ENCODE results near the gene GSTK1. TPM values are rescaled to one million over a fixed set of nuclear protein-coding genes. Genes with fewer than 3 reads are reported as not detected.
A peak's percentile ranks its signal among the peaks of the same experiment; 100 is the strongest.

Gene GSTK1
- total RNA-seq, 5 donors from 2014 or later (not counting 1 experiment from before 2014, with no cell fraction given), result 347 to 524 (median 406) TPM

DNA sequence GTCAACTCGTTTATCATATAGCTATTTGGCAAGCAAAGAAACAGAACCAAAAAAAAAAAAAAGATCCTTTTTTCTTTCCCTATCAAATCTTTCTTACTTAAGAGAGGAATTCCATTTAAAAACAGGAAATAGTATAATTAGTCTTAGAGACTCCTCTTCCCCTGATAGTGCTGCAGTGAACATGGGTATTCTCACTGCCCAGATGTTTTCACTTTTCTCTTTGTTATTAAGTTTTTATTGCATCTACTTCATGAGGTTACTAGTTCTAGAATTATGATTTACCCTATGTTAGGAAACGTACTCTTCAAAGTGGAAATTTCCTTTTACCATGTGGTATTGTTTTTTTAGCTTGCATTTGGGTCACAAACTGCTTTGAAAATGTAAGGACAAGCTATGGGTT, 33.4 kb downstream of the GSTK1 start:
- Histone ChIP-seq H3K27me3 (replicated peaks in 1 of 2; ENCODE audit: control insufficient read depth in 2 of 2, extremely low read depth in 1 of 2, insufficient read depth in 2 of 2, low read length in 1 of 2) (no peaks in the 10 kb centered on the region), H3K9me3 (no peaks in the 10 kb centered on the region), H3K4me3 (ENCODE audit: control insufficient read depth in 1 of 2, extremely low read depth in 1 of 2, low read length in 1 of 2) (no peak overlapping the region), H3K27ac (ENCODE audit: low read length) (no peak overlapping the region), H3K36me3 (ENCODE audit: control insufficient read depth in 2 of 2, extremely low read depth in 1 of 2, insufficient read depth in 1 of 2, low read length in 1 of 2) (peaks cover 19 to 90% of the 10 kb centered on the region in 2 donors), H3K4me1 (ENCODE audit: control insufficient read depth in 1 of 2, extremely low read depth in 1 of 2, insufficient read depth in 2 of 2, low read length in 2 of 2) (peaks cover 7 to 10% of the 10 kb centered on the region in 2 experiments)
- ChIA-PET CTCF (interaction anchor here (0.6 to 6.3 kb wide), 11 partner anchors 8 to 203 kb away, joined by 3 to 98 read pairs (median 4); no protein-coding TSS in a partner anchor), POLR2A (interaction anchor here in 1 of 2 donors (0.9 kb wide), 1 partner anchor 56 kb away, joined by 4 read pairs; no protein-coding TSS in a partner anchor)
- Mint-ChIP-seq H3K36me3 (peaks cover 82% of the 10 kb centered on the region), H3K27me3 (no peaks in the 10 kb centered on the region), H3K9me3 (no peaks in the 10 kb centered on the region), H3K4me1 (peaks cover 46 to 60% (median 60%) of the 10 kb centered on the region in 3 donors), H3K4me3 (no peak overlapping the region), H3K27ac (peak overlapping the region; percentile 60 to 83)
- ATAC-seq (replicated peaks in 1 of 4) (no peak), DNase-seq (no peak)
- no CpG with 5 or more reads among the region's 2 CpGs for WGBS (ENCODE audit: insufficient coverage)

- WGBS (ENCODE audit: insufficient coverage), result 91% methylated on average over 1 of the region's 2 CpGs
- H3K36me3 ChIP-seq (ENCODE audit: control insufficient read depth in 2 of 2, extremely low read depth in 1 of 2, insufficient read depth in 1 of 2, low read length in 1 of 2), result peaks cover 15 to 89% of the 10 kb centered on the region in 2 donors
- Mint-ChIP-seq H3K36me3 (peaks cover 84% of the 10 kb centered on the region), H3K4me1 (peaks cover 45 to 49% (median 48%) of the 10 kb centered on the region in 3 donors), H3K4me3 (no peak overlapping the region), H3K27ac (peak overlapping the region; percentile 77 to 79), H3K27me3 (no peaks in the 10 kb centered on the region), H3K9me3 (no peaks in the 10 kb centered on the region)
- no peak overlapping the region for H3K27ac ChIP-seq (ENCODE audit: low read length)
- H3K9me3 ChIP-seq, result no peaks in the 10 kb centered on the region
- no peak overlapping the region for H3K4me3 ChIP-seq (ENCODE audit: control insufficient read depth in 1 of 2, extremely low read depth in 1 of 2, low read length in 1 of 2)
- ChIA-PET CTCF (interaction anchor here (0.6 to 6.3 kb wide), 40 partner anchors 8 to 128 kb away, joined by 3 to 98 read pairs (median 4); partner anchors contain the start of genes CASP2 (in 2 of the 2), GSTK1 (in 2 of the 2) and TAS2R40 (in 1 of the 2)), POLR2A (interaction anchor here in 1 of 2 donors (1.1 kb wide), 1 partner anchor 30 kb away, joined by 3 read pairs; no protein-coding TSS in a partner anchor)
- no peak for DNase-seq
- peaks cover 7 to 10% of the 10 kb centered on the region in 2 experiments for H3K4me1 ChIP-seq (ENCODE audit: control insufficient read depth in 1 of 2, extremely low read depth in 1 of 2, insufficient read depth in 2 of 2, low read length in 2 of 2)
- H3K27me3 ChIP-seq (replicated peaks in 1 of 2; ENCODE audit: control insufficient read depth in 2 of 2, extremely low read depth in 1 of 2, insufficient read depth in 2 of 2, low read length in 1 of 2), result no peaks in the 10 kb centered on the region
- no peak for ATAC-seq (replicated peaks in 1 of 4)
Observed at GRCh38 chr7:143299346-143299745, 36.1 kb downstream of the GSTK1 start.

GRCh38 chr7:143299840-143300239, 36.6 kb downstream of the GSTK1 start:
- Histone ChIP-seq H3K4me3 (ENCODE audit: control insufficient read depth in 1 of 2, extremely low read depth in 1 of 2, low read length in 1 of 2) (no peak overlapping the region), H3K36me3 (ENCODE audit: control insufficient read depth in 2 of 2, extremely low read depth in 1 of 2, insufficient read depth in 1 of 2, low read length in 1 of 2) (peaks cover 15 to 89% of the 10 kb centered on the region in 2 donors), H3K27ac (ENCODE audit: low read length) (no peak overlapping the region), H3K4me1 (ENCODE audit: control insufficient read depth in 1 of 2, extremely low read depth in 1 of 2, insufficient read depth in 2 of 2, low read length in 2 of 2) (peaks cover 10% of the 10 kb centered on the region in 2 experiments), H3K27me3 (replicated peaks in 1 of 2; ENCODE audit: control insufficient read depth in 2 of 2, extremely low read depth in 1 of 2, insufficient read depth in 2 of 2, low read length in 1 of 2) (no peaks in the 10 kb centered on the region), H3K9me3 (no peaks in the 10 kb centered on the region)
- ChIA-PET POLR2A (interaction anchor here in 1 of 2 donors (1.1 kb wide), 1 partner anchor 30 kb away, joined by 3 read pairs; no protein-coding TSS in a partner anchor), CTCF (interaction anchor here (0.5 to 6.3 kb wide), 42 partner anchors 8 to 300 kb away, joined by 3 to 98 read pairs (median 4); partner anchors contain the start of genes CASP2 (in 2 of the 2), GSTK1 (in 2 of the 2) and TAS2R40 (in 1 of the 2))
- Mint-ChIP-seq H3K4me3 (no peak overlapping the region), H3K9me3 (no peaks in the 10 kb centered on the region), H3K27ac (peak overlapping the region; percentile 77 to 79), H3K36me3 (peaks cover 84% of the 10 kb centered on the region), H3K27me3 (no peaks in the 10 kb centered on the region), H3K4me1 (peaks cover 42 to 45% (median 45%) of the 10 kb centered on the region in 3 donors)
- 48% methylated on average over 6 of the region's 8 CpGs for WGBS (ENCODE audit: insufficient coverage)
- ATAC-seq (replicated peaks in 1 of 4), result peak; percentile 94 to 99 (median 98)
- DNase-seq, result peak; percentile 29 to 78 (median 62)

DNA sequence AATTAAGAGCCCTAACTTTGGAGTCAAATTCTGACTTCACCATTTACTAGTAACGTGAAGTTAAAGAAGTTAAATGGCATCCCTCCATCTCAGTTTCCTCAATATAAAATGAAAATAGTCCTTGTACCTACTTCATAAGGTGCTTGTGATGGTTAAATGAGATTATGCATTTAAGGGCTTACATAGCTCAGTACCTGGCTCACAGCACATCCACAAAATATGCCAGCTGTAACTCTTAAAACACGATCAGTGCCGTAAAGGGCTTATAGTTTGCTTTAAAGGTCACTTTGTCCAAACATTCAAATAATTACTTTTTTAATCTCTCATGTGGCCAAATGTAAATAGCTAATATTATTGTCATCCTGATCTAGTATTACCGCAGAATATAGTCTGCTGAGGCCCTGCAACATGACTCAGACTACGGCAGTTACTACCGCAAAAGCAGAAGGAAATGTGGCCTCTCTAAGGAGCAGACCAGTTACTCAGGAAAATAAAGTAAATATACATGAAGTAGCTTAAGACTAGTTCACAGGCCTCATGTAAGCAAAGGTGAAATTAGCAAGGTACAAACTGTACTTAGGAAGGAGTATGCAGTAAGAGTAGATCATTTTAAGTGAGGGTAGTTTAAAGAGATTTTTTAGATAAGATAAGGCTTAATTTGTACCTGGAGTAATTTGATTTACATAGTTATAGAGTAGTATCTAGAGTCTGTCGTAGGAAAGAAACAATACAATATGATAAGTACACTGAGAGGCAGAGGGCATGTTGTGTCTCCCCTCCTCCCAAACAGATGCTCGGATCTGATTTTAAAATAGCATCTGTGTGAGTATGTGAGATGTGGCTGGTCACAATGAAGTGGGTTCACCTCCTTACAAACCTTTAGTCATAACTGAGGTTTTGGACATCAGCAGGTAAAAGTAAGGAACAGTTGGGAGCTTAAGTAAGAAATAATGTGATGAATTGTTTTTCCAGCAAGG, 38.0 kb downstream of the GSTK1 start:
- 90% methylated on average over 3 of the region's 8 CpGs for WGBS (ENCODE audit: insufficient coverage)
- Histone ChIP-seq H3K4me1 (ENCODE audit: control insufficient read depth in 1 of 2, extremely low read depth in 1 of 2, insufficient read depth in 2 of 2, low read length in 2 of 2) (peaks cover 2 to 13% of the 10 kb centered on the region in 2 experiments), H3K9me3 (no peaks in the 10 kb centered on the region), H3K4me3 (ENCODE audit: control insufficient read depth in 1 of 2, extremely low read depth in 1 of 2, low read length in 1 of 2) (no peak overlapping the region), H3K36me3 (ENCODE audit: control insufficient read depth in 2 of 2, extremely low read depth in 1 of 2, insufficient read depth in 1 of 2, low read length in 1 of 2) (peaks cover 8 to 87% of the 10 kb centered on the region in 2 donors), H3K27ac (ENCODE audit: low read length) (no peak overlapping the region), H3K27me3 (replicated peaks in 1 of 2; ENCODE audit: control insufficient read depth in 2 of 2, extremely low read depth in 1 of 2, insufficient read depth in 2 of 2, low read length in 1 of 2) (no peaks in the 10 kb centered on the region)
- CTCF ChIA-PET, result interaction anchor here (0.6 to 6.3 kb wide), 14 partner anchors 8 to 114 kb away, joined by 3 to 98 read pairs (median 4); partner anchors contain the start of gene GSTK1 (in 1 of the 2)
- Mint-ChIP-seq H3K4me1 (peaks cover 41 to 43% (median 41%) of the 10 kb centered on the region in 3 donors), H3K27me3 (no peaks in the 10 kb centered on the region), H3K9me3 (no peaks in the 10 kb centered on the region), H3K4me3 (no peak overlapping the region), H3K27ac (peak overlapping the region in 1 of 2 donors; percentile 6), H3K36me3 (peaks cover 84% of the 10 kb centered on the region)
- POLR2A ChIA-PET, result no interaction called here
- ATAC-seq (replicated peaks in 1 of 4) (no peak), DNase-seq (no peak)

DNA sequence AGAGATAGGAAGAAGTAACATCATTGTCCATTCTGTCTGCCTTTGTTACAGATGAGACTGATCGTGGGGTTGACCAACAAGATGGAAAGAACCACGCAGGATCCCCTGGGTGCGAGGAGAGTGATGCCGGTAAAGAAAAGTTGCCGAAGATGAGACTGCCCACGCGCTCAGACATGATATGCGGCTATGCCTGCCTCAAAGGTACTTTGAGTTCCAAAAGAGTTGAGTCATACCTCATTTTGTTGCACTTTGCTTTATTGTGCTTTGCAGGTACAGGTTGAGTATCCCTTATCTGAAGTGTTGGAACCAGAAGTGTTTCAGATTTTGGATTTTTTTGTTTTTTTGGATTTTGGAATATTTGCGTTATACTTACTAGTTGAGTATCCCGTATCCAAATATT, 40.5 kb downstream of the GSTK1 start:
- Mint-ChIP-seq H3K4me3 (no peak overlapping the region), H3K27ac (no peak overlapping the region), H3K9me3 (no peaks in the 10 kb centered on the region), H3K4me1 (peaks cover 31 to 41% (median 38%) of the 10 kb centered on the region in 3 donors), H3K27me3 (no peaks in the 10 kb centered on the region), H3K36me3 (peaks cover 85% of the 10 kb centered on the region)
- H3K4me1 ChIP-seq (ENCODE audit: control insufficient read depth in 1 of 2, extremely low read depth in 1 of 2, insufficient read depth in 2 of 2, low read length in 2 of 2), result peaks cover 0 to 13% of the 10 kb centered on the region in 2 experiments
- no peak overlapping the region for H3K4me3 ChIP-seq (ENCODE audit: control insufficient read depth in 1 of 2, extremely low read depth in 1 of 2, low read length in 1 of 2)
- CTCF ChIA-PET, result interaction anchor here (0.6 to 3.4 kb wide), 4 partner anchors 43 to 363 kb away, joined by 3 to 35 read pairs (median 16); no protein-coding TSS in a partner anchor
- POLR2A ChIA-PET, result no interaction called here
- no peak overlapping the region for H3K27ac ChIP-seq (ENCODE audit: low read length)
- peaks cover 4 to 86% of the 10 kb centered on the region in 2 donors for H3K36me3 ChIP-seq (ENCODE audit: control insufficient read depth in 2 of 2, extremely low read depth in 1 of 2, insufficient read depth in 1 of 2, low read length in 1 of 2)
- H3K27me3 ChIP-seq (replicated peaks in 1 of 2; ENCODE audit: control insufficient read depth in 2 of 2, extremely low read depth in 1 of 2, insufficient read depth in 2 of 2, low read length in 1 of 2), result no peaks in the 10 kb centered on the region
- WGBS (ENCODE audit: insufficient coverage), result 96% methylated on average over 8 of the region's 10 CpGs
- no peaks in the 10 kb centered on the region for H3K9me3 ChIP-seq
- ATAC-seq (replicated peaks in 1 of 4), result no peak
- no peak for DNase-seq

- Mint-ChIP-seq H3K27me3 (no peaks in the 10 kb centered on the region), H3K36me3 (peaks cover 79% of the 10 kb centered on the region), H3K27ac (peak overlapping the region; percentile 59 to 76), H3K9me3 (no peaks in the 10 kb centered on the region), H3K4me3 (no peak overlapping the region), H3K4me1 (peaks cover 26 to 33% (median 32%) of the 10 kb centered on the region in 3 donors)
- WGBS (ENCODE audit: insufficient coverage), result 97% methylated on average over 4 of the region's 6 CpGs
- DNase-seq (no peak), ATAC-seq (replicated peaks in 1 of 4) (no peak)
- Histone ChIP-seq H3K27ac (ENCODE audit: low read length) (no peak overlapping the region), H3K27me3 (replicated peaks in 1 of 2; ENCODE audit: control insufficient read depth in 2 of 2, extremely low read depth in 1 of 2, insufficient read depth in 2 of 2, low read length in 1 of 2) (no peaks in the 10 kb centered on the region), H3K9me3 (no peaks in the 10 kb centered on the region), H3K4me3 (ENCODE audit: control insufficient read depth in 1 of 2, extremely low read depth in 1 of 2, low read length in 1 of 2) (no peak overlapping the region), H3K4me1 (ENCODE audit: control insufficient read depth in 1 of 2, extremely low read depth in 1 of 2, insufficient read depth in 2 of 2, low read length in 2 of 2) (peaks cover 0 to 10% of the 10 kb centered on the region in 2 experiments), H3K36me3 (ENCODE audit: control insufficient read depth in 2 of 2, extremely low read depth in 1 of 2, insufficient read depth in 1 of 2, low read length in 1 of 2) (peaks cover 3 to 75% of the 10 kb centered on the region in 2 donors)
- ChIA-PET CTCF (interaction anchor here (0.7 to 3.4 kb wide), 8 partner anchors 8 to 65 kb away, joined by 3 to 35 read pairs (median 4); partner anchors contain the start of gene CASP2 (in 1 of the 2)), POLR2A (no interaction called here)
Observed at GRCh38 chr7:143304938-143305337, 41.7 kb downstream of the GSTK1 start.

Data from T-cell (primary cell).